PC-9 (cell line): Measurements from ENCODE around the gene LUZP1. TPM values are rescaled to one million over a fixed set of nuclear protein-coding genes. Genes with fewer than 3 reads are reported as not detected.
"Not testable (repeated sequence)": the region's sequence is repeated elsewhere in the genome, so short reads cannot be mapped to it uniquely, and the experiment has no call there.

Experiments
- BruUV-seq: library from RNA; stranded (reverse); fragments of 400-500 nt; replicated peaks from 2 replicates; lab custom pipeline; 2021; lab: Mats Ljungman, UMichigan
- CTCF ChIA-PET: fragments of 300-600 bp; sonication (Branson Sonifier 250); formaldehyde crosslinking; loops from one replicate; lab custom pipeline; 2022; ENCODE audit warnings: antibody characterized with exemption; lab: Charles Lee
- POLR2A ChIA-PET: fragments of 300-600 bp; sonication (Branson Sonifier 250); formaldehyde crosslinking; loops from one replicate; lab custom pipeline; 2022; ENCODE audit warnings: antibody characterized with exemption; ENCODE audit not compliant: unreplicated experiment; lab: Charles Lee
- DNase-seq, 2 experiments: peaks; one replicate each; pipeline versions ENCODE4 v3.0.0 to v3.0.0-alpha.2; 2015 to 2022; ENCODE audit warnings: mixed read lengths in 1 of 2
- H2AFZ ChIP-seq: fragments of 200-600 bp; sonication (generic); 2 replicates; pipeline ENCODE4 v1.8.1; 2017; ENCODE audit warnings: antibody characterized with exemption
- H3F3A ChIP-seq: fragments of 200-600 bp; sonication (generic); 2 replicates; pipeline ENCODE4 v1.8.1; 2017; ENCODE audit warnings: antibody characterized with exemption, mild to moderate bottlenecking, low read depth; ENCODE audit not compliant: insufficient read depth
- H3K27ac ChIP-seq: fragments of 200-600 bp; sonication (generic); 2 replicates; pipeline ENCODE4 v1.6.1; 2016; ENCODE audit warnings: mixed run types
- H3K27me3 ChIP-seq: fragments of 200-600 bp; sonication (generic); 2 replicates; pipeline ENCODE4 v1.6.1; 2016; ENCODE audit warnings: low read depth, mixed run types; ENCODE audit not compliant: insufficient read depth
- H3K36me3 ChIP-seq: fragments of 200-600 bp; sonication (generic); 2 replicates; pipeline ENCODE4 v1.6.1; 2016; ENCODE audit warnings: low read depth, mixed run types
- H3K4me1 ChIP-seq: fragments of 200-600 bp; sonication (generic); replicated peaks from 2 replicates; pipeline ENCODE4 v1.6.1; 2016; ENCODE audit warnings: mixed run types; ENCODE audit not compliant: insufficient read depth
- H3K4me2 ChIP-seq: fragments of 200-600 bp; sonication (generic); 2 replicates; pipeline ENCODE4 v1.6.1; 2017; ENCODE audit warnings: mixed run types
- H3K4me3 ChIP-seq: fragments of 200-600 bp; sonication (generic); 2 replicates; pipeline ENCODE4 v1.6.1; 2016; ENCODE audit warnings: mixed run types
- H3K79me2 ChIP-seq: fragments of 200-600 bp; sonication (generic); 2 replicates; pipeline ENCODE4 v1.6.1; 2017; ENCODE audit warnings: low read depth, mixed run types
- H3K9me2 ChIP-seq: fragments of 200-600 bp; sonication (generic); 2 replicates; pipeline ENCODE4 v1.8.1; 2017; ENCODE audit warnings: mild to moderate bottlenecking; ENCODE audit not compliant: insufficient read depth
- H3K9me3 ChIP-seq: fragments of 200-600 bp; sonication (generic); 2 replicates; pipeline ENCODE4 v1.8.1; 2016; ENCODE audit warnings: low read depth; ENCODE audit not compliant: insufficient read depth
- H4K20me1 ChIP-seq: fragments of 200-600 bp; sonication (generic); 2 replicates; pipeline ENCODE4 v1.8.1; 2017; ENCODE audit not compliant: insufficient read depth
- EZH2 ChIP-seq: fragments of 200-600 bp; sonication (generic); IDR thresholded peaks from 2 replicates; pipeline ENCODE4 v1.8.0; 2017; ENCODE audit warnings: antibody characterized with exemption, low read depth
- intact Hi-C: fragments of 100-400 bp; cut with micrococcal nuclease; formaldehyde crosslinking; loops from one replicate; pipeline ENCODE4 v1.10.0; 2022; ENCODE audit not compliant: unreplicated experiment
- total RNA-seq: library from RNA; stranded (reverse); gene quantifications from 2 replicates; pipeline ENCODE4 v1.2.3, GENCODE V29; 2021
- TF ChIP-seq, protein P1 (sequence below): fragments of 200-600 bp; sonication (generic); conservative IDR thresholded peaks from 2 replicates; pipeline ENCODE4 v1.6.1; 2017; ENCODE audit warnings: mixed run types, antibody characterized with exemption, mild to moderate bottlenecking, moderate library complexity

The LUZP1 gene
- total RNA-seq, 1 experiment from 2014 or later, result 35.0 TPM

- Histone ChIP-seq H3K27me3 (no peaks in the 10 kb centered on the region), H3F3A (peaks cover 46% of the 10 kb centered on the region), H3K9me3 (no peaks in the 10 kb centered on the region), H3K27ac (no peak overlapping the region; the same call in 1 of the 2 replicates), H3K79me2 (no peaks in the 10 kb centered on the region), H3K4me1 (peaks cover 49% of the 10 kb centered on the region), H3K36me3 (no peaks in the 10 kb centered on the region), H2AFZ (no peak overlapping the region), H3K9me2 (no peaks in the 10 kb centered on the region), H3K4me3 (no peak overlapping the region), H4K20me1 (no peaks in the 10 kb centered on the region), H3K4me2 (no peak overlapping the region)
- TF ChIP-seq EZH2, result no peak
- TF ChIP-seq, protein P1, sequence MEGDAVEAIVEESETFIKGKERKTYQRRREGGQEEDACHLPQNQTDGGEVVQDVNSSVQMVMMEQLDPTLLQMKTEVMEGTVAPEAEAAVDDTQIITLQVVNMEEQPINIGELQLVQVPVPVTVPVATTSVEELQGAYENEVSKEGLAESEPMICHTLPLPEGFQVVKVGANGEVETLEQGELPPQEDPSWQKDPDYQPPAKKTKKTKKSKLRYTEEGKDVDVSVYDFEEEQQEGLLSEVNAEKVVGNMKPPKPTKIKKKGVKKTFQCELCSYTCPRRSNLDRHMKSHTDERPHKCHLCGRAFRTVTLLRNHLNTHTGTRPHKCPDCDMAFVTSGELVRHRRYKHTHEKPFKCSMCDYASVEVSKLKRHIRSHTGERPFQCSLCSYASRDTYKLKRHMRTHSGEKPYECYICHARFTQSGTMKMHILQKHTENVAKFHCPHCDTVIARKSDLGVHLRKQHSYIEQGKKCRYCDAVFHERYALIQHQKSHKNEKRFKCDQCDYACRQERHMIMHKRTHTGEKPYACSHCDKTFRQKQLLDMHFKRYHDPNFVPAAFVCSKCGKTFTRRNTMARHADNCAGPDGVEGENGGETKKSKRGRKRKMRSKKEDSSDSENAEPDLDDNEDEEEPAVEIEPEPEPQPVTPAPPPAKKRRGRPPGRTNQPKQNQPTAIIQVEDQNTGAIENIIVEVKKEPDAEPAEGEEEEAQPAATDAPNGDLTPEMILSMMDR, result no peak
- ChIA-PET CTCF (no interaction called here), POLR2A (no interaction called here)
- no TSS peak for BruUV-seq
- no peak for DNase-seq
- intact Hi-C loops, result no loop called here
These were observed 22.5 kb upstream of the LUZP1 start for GRCh38 chr1:23191199-23191598.

- intact Hi-C loops, result loop anchor here (1.0 to 2.0 kb wide), 2 partner anchors 8 to 28 kb away; partner anchors contain the start of gene HTR1D
- DNase-seq, result peak; percentile 86 to 97
- H3K36me3 ChIP-seq, CTCF ChIA-PET, H3K9me2 ChIP-seq, H4K20me1 ChIP-seq, H3K4me3 ChIP-seq, H3K79me2 ChIP-seq, BruUV-seq, H2AFZ ChIP-seq, H3K27me3 ChIP-seq, H3K9me3 ChIP-seq: not testable (repeated sequence)
- Histone ChIP-seq H3K4me1 (peaks cover 28% of the 10 kb centered on the region), H3K4me2 (peak overlapping the region; percentile 59), H3K27ac (peak overlapping the region; percentile 99), H3F3A (peaks cover 30% of the 10 kb centered on the region)
- POLR2A ChIA-PET, result interaction anchor here (0.6 to 0.7 kb wide), 5 partner anchors 37 to 462 kb away, joined by 3 to 9 read pairs (median 8); no protein-coding TSS in a partner anchor
These were observed 20.3 kb upstream of the LUZP1 start for GRCh38 chr1:23188936-23189452.

GRCh38 chr1:23188434-23188884, 19.8 kb upstream of the LUZP1 start:
- peak in 1 of 2 experiments; percentile 67 for DNase-seq
- H3F3A ChIP-seq, result peaks cover 32% of the 10 kb centered on the region
- no peak overlapping the region for H3K4me3 ChIP-seq
- no TSS peak for BruUV-seq
- H3K36me3 ChIP-seq, result no peaks in the 10 kb centered on the region
- H3K4me1 ChIP-seq, result peaks cover 28% of the 10 kb centered on the region
- H2AFZ ChIP-seq, result no peak overlapping the region
- peak overlapping the region; percentile 59 for H3K4me2 ChIP-seq
- no peaks in the 10 kb centered on the region for H4K20me1 ChIP-seq
- no peaks in the 10 kb centered on the region for H3K79me2 ChIP-seq
- TF ChIP-seq, protein P1, result no peak
- TF ChIP-seq EZH2, result no peak
- POLR2A ChIA-PET, result interaction anchor here (0.5 to 0.7 kb wide), 5 partner anchors 9 to 462 kb away, joined by 5 to 13 read pairs (median 8); no protein-coding TSS in a partner anchor
- CTCF ChIA-PET, result interaction anchor here (0.6 to 1.0 kb wide), 2 partner anchors 8 to 300 kb away, joined by 3 read pairs; no protein-coding TSS in a partner anchor
- H3K9me2 ChIP-seq, result no peaks in the 10 kb centered on the region
- no peaks in the 10 kb centered on the region for H3K9me3 ChIP-seq
- intact Hi-C loops, result loop anchor here (2.0 kb wide), 1 partner anchor 28 kb away; the partner anchor contains the start of gene HTR1D
- H3K27me3 ChIP-seq, result no peaks in the 10 kb centered on the region
- peak overlapping the region; percentile 99 for H3K27ac ChIP-seq
